ENCODE results near the gene PCNT. TPM values are rescaled to one million over a fixed set of nuclear protein-coding genes. Genes with fewer than 3 reads are reported as not detected.

Gene PCNT
- total and polyA plus RNA-seq, 2 donors (not counting 1 experiment from before 2014, with no cell fraction given), result 20.3 to 58.1 TPM

GRCh38 chr21:46356494-46357334 lies 32.8 kb downstream of the PCNT start:
- peak overlapping the region; percentile 78 for H3K27ac Mint-ChIP-seq
- ChIA-PET POLR2A (no interaction called here), CTCF (no interaction called here)
- H3K27me3 ChIP-seq (replicated peaks in 1 of 4; ENCODE audit: control extremely low read depth in 1 of 4, control insufficient read depth in 3 of 4, insufficient read depth in 4 of 4, low read length in 3 of 4), result no peaks in the 10 kb centered on the region
- peak overlapping the region in 1 of 5 experiments; percentile 7 for H3K4me3 ChIP-seq (ENCODE audit: control extremely low read depth in 1 of 5, extremely low read depth in 1 of 5, insufficient read depth in 1 of 5, low read depth in 2 of 5, low read length in 4 of 5)
- peaks cover 0 to 3% of the 10 kb centered on the region in 2 donors for H3K4me1 ChIP-seq (ENCODE audit: control insufficient read depth in 2 of 2, insufficient read depth in 2 of 2, low read length in 2 of 2)
- peaks cover 5% of the 10 kb centered on the region for H3K4me1 Mint-ChIP-seq
- peak overlapping the region; percentile 64 for H3K4me3 Mint-ChIP-seq
- peak overlapping the region; percentile 12 to 51 for H3K27ac ChIP-seq (ENCODE audit: low read length in 2 of 2)
- no peaks in the 10 kb centered on the region for H3K27me3 Mint-ChIP-seq
- peaks cover 0 to 3% (median 0%) of the 10 kb centered on the region in 3 donors for H3K9me3 ChIP-seq (ENCODE audit: control extremely low read depth in 1 of 3, control insufficient read depth in 2 of 3, insufficient read depth in 1 of 3, low read length in 2 of 3)
- no peak overlapping the region for H2AFZ ChIP-seq (ENCODE audit: insufficient read depth, low read depth, low read length, poor library complexity, severe bottlenecking)
- H3K36me3 ChIP-seq (replicated peaks in 1 of 2; ENCODE audit: control extremely low read depth in 1 of 2, control insufficient read depth in 1 of 2, extremely low read depth in 1 of 2, insufficient read depth in 2 of 2, low read length in 1 of 2), result peaks cover 0 to 38% of the 10 kb centered on the region in 2 experiments
- TF ChIP-seq EZH2 (IDR thresholded peaks at IDR 0.05; ENCODE audit: borderline replicate concordance, insufficient read depth, low read depth, low read length, poor library complexity, severe bottlenecking) (no peak), CTCF (IDR thresholded peaks at IDR 0.05) (no peak)
- ATAC-seq (ENCODE audit: low read depth) (no peak), DNase-seq (no peak)
- no peaks in the 10 kb centered on the region for H3K9me3 Mint-ChIP-seq (ENCODE audit: insufficient read depth)
- H4K20me1 ChIP-seq (ENCODE audit: control insufficient read depth, insufficient read depth, low read length, poor library complexity, severe bottlenecking), result no peaks in the 10 kb centered on the region
- intact Hi-C loops (cut with micrococcal nuclease), result no loop called here
- 76% methylated on average over 21 of the region's 23 CpGs for WGBS (ENCODE audit: insufficient coverage)
- no peaks in the 10 kb centered on the region for H3K79me2 ChIP-seq (ENCODE audit: control insufficient read depth, insufficient read depth, low read length)
- peak overlapping the region; percentile 24 for H3K4me2 ChIP-seq (replicated peaks; ENCODE audit: low read depth, low read length, poor library complexity, severe bottlenecking)
- peak overlapping the region; percentile 35 for H3K9ac ChIP-seq (ENCODE audit: low read length)

- Mint-ChIP-seq H3K27ac (peak overlapping the region; percentile 78), H3K4me1 (peaks cover 5% of the 10 kb centered on the region), H3K27me3 (no peaks in the 10 kb centered on the region), H3K4me3 (peak overlapping the region; percentile 64), H3K9me3 (ENCODE audit: insufficient read depth) (no peaks in the 10 kb centered on the region)
- peaks cover 0 to 3% of the 10 kb centered on the region in 2 donors for H3K4me1 ChIP-seq (ENCODE audit: control insufficient read depth in 2 of 2, insufficient read depth in 2 of 2, low read length in 2 of 2)
- no peaks in the 10 kb centered on the region for H4K20me1 ChIP-seq (ENCODE audit: control insufficient read depth, insufficient read depth, low read length, poor library complexity, severe bottlenecking)
- no peaks in the 10 kb centered on the region for H3K79me2 ChIP-seq (ENCODE audit: control insufficient read depth, insufficient read depth, low read length)
- TF ChIP-seq EZH2 (IDR thresholded peaks at IDR 0.05; ENCODE audit: borderline replicate concordance, insufficient read depth, low read depth, low read length, poor library complexity, severe bottlenecking) (no peak), CTCF (IDR thresholded peaks at IDR 0.05) (no peak)
- H2AFZ ChIP-seq (ENCODE audit: insufficient read depth, low read depth, low read length, poor library complexity, severe bottlenecking), result no peak overlapping the region
- CTCF ChIA-PET, result no interaction called here
- H3K4me2 ChIP-seq (replicated peaks; ENCODE audit: low read depth, low read length, poor library complexity, severe bottlenecking), result peak overlapping the region; percentile 24
- peak overlapping the region; percentile 12 to 51 for H3K27ac ChIP-seq (ENCODE audit: low read length in 2 of 2)
- intact Hi-C loops (cut with micrococcal nuclease), result no loop called here
- H3K36me3 ChIP-seq (replicated peaks in 1 of 2; ENCODE audit: control extremely low read depth in 1 of 2, control insufficient read depth in 1 of 2, extremely low read depth in 1 of 2, insufficient read depth in 2 of 2, low read length in 1 of 2), result peaks cover 0 to 36% of the 10 kb centered on the region in 2 experiments
- H3K4me3 ChIP-seq (ENCODE audit: control extremely low read depth in 1 of 5, extremely low read depth in 1 of 5, insufficient read depth in 1 of 5, low read depth in 2 of 5, low read length in 4 of 5), result peak overlapping the region in 1 of 5 experiments; percentile 7
- POLR2A ChIA-PET, result no interaction called here
- no peak for DNase-seq
- peak overlapping the region; percentile 35 for H3K9ac ChIP-seq (ENCODE audit: low read length)
- H3K9me3 ChIP-seq (ENCODE audit: control extremely low read depth in 1 of 3, control insufficient read depth in 2 of 3, insufficient read depth in 1 of 3, low read length in 2 of 3), result peaks cover 0 to 3% (median 0%) of the 10 kb centered on the region in 3 donors
- ATAC-seq (ENCODE audit: low read depth), result no peak
- H3K27me3 ChIP-seq (replicated peaks in 1 of 4; ENCODE audit: control extremely low read depth in 1 of 4, control insufficient read depth in 3 of 4, insufficient read depth in 4 of 4, low read length in 3 of 4), result no peaks in the 10 kb centered on the region
- WGBS (ENCODE audit: insufficient coverage), result 86% methylated on average over 4 of the region's 4 CpGs
These were observed 33.3 kb downstream of the PCNT start for GRCh38 chr21:46357335-46357604.

Data from B cell (primary cell).